Amygdala (tissue), 56 donors: Measurements from ENCODE around the gene ARHGAP29.

ENCODE experiments used
- DNase-seq, 56 donors: peaks; one replicate each; lab custom pipeline; 2025; lab: John Stamatoyannopoulos, UW

The ARHGAP29 gene

DNA sequence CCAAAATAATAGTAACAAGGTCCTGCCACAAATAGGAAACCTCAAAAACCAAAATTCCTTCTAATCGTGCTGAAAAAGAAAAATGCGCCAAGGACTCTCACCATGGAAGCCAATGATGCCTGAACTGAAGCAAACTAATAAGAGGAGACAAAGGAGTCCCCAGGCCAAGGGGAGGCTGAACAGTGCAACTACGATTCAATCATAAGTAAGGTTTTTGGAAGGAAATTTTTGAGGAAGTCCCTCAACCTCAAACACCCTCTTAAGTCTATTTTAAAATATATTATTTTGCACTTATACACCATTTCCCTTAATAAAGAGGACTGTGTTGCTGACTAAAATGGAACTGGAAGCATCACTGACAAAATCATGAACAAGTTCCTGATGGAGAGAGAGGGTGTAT is 1.7 kb upstream of the ARHGAP29 start:
- no peak for DNase-seq

DNA sequence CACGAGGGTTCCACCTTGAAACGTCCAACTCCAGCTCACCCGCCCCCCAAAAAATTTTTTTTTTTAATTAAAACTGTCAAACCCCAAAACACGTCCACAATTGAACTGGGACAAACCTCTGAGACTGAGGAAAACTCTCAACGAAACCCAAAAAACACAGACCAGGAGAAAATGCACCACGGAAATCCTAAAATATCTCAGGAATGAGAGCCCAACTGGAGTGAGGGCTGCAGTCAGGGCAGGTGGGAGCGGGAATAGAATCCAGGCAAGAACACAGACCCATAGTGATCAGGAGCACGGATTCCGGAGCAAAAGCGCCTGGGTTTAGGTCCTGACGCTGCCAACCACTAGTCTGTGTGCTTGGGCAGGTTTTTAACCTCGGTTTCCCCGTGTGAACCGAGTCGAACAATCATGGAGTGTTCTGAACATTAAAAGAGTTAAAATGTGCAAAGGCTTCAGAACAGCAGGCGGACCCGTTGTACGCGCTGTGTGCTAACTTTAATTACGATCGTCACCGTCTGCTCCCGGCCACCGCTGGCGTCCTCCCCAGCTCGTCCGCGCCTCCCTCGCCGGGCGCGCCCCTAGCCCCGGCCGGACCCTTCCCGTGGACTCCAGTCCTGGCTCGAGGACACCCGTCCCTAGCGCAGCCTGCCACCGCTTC is 624 bp downstream of the ARHGAP29 start:
- peak in 7 of 56 donors; percentile 3 to 27 (median 14) for DNase-seq

DNA sequence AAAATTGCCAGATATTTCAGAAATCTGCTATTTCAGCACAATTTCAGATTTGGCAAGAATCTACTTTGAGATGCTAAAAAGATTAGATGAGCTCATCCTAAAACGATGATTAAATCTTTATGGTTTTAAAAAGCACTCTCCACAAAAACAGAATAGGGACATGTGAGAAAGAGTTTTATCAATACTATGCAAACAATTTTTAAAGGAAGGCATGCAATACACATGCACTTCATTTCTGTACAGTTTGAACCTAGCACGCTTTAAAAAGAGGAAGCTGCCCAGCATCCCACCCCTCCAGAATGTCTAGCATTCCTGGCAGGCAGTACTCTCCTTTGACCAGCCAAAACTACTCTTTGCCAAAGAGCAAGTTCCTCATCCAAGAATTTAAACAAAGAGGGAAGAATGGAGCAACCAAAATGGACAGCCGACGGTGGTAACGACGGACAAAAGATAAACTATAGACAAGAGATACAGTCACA is 1.3 kb downstream of the ARHGAP29 start:
- peak in 2 of 56 donors; percentile 2 to 3 for DNase-seq

DNA sequence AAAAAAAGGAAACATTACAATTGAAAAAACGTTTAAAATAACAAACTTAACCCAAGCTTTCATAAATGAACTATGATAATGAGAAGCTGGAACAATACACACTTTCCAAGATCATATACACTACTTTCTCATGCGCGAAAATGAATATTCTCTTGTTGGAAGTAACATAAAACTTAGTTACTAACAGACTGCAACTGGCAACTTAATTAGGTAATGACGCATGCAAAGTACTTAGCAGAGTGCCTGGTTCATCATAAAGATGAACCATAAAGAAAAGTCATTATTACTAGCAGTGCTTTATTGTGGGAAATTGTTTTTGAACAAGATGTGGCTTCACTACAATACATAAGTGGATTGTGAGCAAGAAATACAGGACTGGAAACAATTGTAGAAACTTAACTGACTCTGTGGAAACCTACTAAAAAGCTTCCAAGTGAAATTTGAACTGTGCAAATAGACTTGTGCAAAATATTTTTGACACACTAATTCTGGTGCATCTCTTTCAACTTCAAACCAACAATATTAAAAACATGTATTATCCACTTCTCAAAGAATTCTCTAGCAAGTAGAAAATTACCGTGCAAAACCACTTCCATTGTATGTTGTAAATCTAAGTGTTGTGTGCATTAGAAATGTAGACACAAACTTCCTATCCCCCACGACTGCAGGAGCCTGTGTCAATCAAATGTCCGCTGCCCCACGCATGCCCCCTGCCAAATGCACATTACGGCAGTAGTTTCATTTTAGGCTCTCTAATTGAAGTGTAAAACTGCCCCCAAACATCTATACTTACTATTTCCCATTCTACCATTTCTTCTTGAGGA is 2.0 kb downstream of the ARHGAP29 start:
- DNase-seq, result no peak

DNA sequence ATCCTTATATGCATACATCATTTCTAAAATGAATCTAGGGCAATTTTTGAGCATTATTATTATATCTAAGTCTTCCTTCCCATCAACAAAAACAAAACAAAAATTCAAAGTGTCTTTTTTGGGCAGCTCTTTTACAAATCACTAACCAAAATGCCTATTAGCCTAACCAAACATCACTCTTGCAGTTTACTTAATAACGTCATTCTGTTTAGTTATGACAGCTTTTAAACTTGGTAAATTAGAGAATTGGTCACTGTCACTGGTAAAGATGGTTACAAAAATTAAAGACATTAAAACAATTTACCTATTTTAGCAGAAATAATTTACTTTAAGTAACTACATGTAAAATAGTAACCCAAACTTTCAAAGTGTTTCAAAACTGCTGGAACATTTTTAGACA is 2.8 kb downstream of the ARHGAP29 start:
- no peak for DNase-seq

DNA sequence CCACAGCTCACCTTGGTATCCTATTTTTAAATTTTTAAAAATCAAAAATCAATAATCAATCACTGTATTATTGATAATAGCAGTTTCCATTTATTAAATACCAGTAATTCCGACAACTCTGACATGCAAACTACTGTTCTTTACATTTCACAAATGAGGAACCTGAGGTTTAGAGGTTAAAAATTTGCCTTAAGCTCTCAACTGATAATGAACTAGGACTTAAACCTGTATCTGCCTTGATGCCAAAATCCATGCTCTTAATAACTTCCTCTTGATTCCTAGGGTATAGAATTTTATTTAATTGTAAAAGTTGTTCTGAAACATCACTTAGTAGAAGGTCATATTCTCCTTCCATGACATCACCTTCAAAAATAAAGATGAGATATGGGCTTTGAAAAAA is 5.6 kb downstream of the ARHGAP29 start:
- no peak for DNase-seq

DNA sequence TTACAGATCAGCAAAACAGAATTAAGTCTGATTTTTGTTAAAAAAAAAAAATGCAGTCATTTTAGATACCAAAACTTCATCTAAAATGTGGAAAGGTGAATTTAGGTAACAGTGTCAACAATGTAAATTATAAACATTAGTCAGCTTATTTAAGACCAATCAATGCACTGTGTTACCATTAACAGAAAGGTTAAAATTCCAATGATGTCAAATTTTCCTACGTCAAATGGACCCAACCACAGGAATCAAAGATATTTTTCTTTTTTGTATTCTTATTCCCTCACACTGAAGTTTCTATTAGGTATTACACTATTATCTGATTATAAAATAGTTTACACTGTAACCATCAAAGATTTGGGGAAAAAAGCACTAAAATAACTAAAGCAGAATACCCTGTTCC is 6.5 kb downstream of the ARHGAP29 start:
- no peak for DNase-seq

DNA sequence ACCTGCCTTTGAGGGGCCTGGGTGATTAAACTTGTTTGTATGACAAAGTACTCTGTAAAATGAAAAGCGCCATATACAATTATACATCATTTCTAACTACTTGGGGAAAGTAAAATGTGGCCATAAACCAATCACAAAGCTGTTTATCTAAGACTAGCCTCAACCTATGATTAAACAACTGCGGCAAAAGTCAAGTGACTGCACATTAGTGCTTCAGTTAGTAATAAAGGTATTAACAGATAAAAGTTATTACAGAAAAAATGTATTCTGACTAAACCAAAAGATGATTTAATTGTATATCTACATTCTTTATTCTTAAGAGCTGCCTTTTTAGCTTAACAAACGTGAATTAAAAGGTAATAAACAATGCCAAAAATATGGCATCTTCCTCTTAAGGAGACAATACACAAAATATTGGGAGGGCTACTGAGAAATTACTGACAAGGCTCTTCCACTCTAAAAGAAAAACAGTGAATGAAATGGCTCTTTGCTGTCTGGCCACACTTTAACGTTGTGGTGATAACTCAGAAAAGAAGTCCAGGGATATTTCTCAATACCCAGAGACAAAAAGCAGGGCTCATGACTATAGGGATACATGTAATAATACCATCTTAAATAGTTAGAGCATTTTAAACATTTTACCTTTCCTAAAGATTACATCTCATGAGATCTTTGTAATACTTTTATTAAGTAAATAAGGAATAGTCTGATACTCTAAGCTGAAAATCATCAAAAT is 8.6 kb downstream of the ARHGAP29 start:
- DNase-seq, result no peak

DNA sequence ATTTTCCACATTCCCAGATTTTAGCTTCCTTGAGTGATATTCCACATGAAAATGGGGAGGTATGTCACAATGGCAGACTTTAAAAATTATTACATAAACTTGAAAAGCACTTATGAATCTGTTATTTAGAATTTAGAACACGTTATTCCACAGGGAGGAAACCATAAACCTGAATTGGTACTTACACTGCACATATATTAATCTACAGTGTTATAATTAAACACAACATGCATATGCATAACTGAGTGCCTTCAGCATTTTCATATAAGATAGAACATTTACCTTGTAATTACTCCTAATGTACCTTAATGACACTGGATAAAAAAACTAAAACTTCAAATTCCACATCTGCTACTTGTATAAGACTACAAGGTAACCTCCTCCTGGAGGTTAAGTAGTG is 9.8 kb downstream of the ARHGAP29 start:
- no peak for DNase-seq

DNA sequence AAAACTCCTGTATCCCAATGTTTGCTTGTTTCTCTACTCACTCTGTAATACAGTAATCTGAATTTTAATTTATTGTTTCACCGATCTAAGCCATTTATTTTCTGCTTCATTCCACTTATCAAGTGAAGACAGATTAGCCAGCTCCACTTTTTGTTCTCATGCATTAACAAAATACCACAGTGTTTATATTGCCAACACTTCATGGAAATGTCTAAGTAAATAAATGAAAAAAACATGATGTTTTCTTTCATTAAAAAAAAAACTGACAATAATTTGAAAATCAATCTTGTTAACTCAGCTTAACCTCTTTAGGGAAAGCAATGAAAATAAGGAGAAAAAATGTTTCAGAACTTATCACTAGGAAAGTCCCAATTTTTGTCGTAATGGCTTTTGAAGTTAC is 11.5 kb downstream of the ARHGAP29 start:
- no peak for DNase-seq

DNA sequence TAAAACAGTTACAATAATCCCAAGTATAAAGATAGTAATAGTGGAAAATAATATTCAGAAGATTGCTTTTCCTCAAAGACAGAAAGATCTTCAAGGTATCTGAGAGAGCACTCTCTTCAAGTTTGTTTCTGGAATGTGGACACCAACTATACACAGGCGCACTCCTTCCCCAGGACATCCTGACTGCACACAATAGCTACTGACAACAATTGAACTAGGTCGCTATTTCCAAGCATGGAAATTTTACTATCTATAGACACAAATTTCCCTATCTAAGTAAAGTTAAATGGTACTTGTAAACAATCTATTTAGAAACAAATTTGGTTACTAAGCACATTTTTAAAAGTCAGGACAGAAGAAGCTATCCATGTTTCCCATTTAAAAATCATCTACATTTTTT is 19.1 kb downstream of the ARHGAP29 start:
- no peak for DNase-seq

DNA sequence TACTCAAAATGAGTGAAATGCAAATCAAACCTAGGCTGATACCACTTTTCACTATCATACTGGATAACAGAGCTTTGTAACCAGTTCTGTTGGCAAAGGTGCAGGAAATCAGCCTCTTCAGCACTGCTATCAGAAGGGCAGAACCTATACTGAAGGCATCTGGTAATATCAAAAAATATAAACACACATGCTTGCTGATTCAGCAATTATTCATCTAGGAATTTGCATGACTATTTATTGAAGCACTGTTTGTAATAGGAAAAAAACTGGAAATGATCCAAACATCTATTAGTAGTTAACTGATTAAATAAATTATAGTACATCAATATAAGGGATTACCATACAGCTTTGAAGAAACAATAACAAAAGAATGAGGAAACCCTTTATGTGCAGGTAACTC is 21.4 kb downstream of the ARHGAP29 start:
- no peak for DNase-seq

DNA sequence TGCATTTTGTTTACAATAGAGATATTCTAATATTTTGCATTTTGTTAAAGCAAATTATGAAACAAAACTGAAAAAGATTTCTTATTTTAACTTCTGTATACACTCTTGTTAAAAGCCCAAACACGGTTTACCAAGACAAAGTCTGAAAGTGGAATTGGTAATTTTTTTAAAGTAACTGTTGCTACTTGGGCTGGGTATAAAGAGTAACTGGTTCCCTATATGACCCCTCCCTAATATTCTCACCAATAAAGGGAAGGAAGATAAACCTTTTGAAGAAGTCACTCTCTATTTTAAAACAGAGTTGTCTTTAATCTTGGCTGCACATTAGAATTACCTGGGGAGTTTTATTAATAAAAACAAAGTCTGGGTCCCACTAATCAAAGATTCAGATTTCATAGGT is 27.4 kb downstream of the ARHGAP29 start:
- DNase-seq, result no peak

DNA sequence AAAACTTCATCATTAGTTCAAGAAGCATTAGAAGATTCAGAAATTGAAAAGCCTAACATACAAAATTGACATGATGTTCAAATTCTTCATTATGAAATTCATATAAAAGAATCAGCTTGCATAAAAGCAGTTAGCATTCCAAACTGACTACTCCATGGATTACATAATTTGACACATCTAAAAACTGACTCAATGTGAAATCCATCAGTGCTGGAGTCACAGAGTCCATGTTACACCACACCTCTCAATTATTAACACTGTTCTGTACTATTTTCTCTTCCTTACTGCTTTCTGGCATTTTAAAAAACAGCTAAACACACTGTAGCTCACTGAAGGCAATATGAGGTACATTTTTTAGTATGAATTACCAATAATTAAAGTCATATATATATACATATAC is 28.0 kb downstream of the ARHGAP29 start:
- no peak for DNase-seq

DNA sequence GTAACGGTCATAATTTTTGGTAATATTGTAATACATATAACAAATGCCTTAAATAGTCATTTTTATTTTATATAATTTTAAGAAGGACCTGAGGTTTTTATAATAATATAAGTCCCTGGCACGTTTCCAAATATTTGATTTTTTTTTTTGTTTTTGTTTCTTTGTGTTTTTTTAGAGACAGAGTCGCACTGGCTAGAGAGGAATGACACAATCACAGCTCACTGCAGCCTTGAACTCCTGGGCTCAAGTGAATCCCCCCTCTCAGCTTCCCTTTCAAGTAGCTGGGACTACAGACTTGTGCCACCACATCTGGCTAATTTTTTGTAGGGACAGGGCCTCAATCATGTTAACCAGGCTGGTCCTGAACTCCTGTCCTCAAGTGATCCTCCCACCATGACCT is 29.7 kb downstream of the ARHGAP29 start:
- DNase-seq, result no peak

DNA sequence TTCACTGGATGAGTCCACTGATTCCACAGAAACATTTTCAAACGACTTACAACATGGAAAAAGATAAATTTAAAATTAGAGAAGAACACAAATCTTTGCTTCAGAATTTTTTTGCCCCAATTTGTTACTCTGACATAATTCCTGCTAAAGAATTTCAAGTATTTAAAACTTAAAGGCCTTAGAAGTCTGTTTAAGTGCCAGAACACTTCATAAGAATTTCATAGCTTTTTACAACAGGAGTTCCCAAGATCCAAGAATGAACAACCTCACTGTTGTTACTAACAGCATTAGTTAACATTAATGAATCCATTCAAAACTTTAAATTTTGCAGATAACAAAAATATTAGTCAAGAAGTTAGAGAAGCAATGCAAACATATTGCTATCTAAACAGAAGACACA is 31.7 kb downstream of the ARHGAP29 start:
- no peak for DNase-seq

DNA sequence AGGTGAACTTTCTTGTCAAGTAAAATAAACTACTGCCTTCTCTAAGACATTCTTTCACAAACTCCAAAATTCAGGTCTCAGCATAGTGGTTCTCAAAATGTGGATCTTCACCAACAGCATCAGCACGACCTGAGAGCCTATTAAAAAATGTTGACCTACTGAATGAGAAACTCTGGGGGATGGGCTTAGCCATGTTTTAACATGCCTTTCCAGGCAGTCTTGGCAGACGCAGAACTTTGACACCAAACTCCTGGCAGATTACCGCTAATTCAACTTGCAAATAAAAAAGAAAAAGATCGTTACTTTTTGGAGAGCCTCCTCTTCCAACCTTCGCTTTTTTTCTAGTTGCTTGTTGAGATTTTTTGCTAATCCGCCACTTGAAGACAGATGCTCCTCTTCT is 35.1 kb downstream of the ARHGAP29 start:
- DNase-seq, result no peak

DNA sequence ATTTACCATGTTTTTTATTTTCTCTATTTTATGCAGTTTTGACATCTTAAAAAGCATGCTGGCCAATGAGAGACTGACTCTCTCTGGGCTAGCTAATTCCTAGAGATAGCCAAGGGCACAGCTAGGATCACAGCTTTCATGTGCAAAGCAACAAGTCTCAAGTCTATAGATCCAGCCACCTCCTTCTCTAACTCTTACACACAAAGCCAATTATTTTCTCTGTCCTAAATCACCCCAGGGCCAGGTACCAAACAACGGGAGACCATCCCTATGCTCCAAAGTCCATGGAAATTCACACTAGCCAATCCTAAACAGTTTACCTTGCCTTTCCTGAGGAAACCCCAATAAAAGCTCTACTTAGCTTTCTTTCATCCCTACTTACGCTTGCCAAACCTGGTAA is 38.0 kb downstream of the ARHGAP29 start:
- no peak for DNase-seq

DNA sequence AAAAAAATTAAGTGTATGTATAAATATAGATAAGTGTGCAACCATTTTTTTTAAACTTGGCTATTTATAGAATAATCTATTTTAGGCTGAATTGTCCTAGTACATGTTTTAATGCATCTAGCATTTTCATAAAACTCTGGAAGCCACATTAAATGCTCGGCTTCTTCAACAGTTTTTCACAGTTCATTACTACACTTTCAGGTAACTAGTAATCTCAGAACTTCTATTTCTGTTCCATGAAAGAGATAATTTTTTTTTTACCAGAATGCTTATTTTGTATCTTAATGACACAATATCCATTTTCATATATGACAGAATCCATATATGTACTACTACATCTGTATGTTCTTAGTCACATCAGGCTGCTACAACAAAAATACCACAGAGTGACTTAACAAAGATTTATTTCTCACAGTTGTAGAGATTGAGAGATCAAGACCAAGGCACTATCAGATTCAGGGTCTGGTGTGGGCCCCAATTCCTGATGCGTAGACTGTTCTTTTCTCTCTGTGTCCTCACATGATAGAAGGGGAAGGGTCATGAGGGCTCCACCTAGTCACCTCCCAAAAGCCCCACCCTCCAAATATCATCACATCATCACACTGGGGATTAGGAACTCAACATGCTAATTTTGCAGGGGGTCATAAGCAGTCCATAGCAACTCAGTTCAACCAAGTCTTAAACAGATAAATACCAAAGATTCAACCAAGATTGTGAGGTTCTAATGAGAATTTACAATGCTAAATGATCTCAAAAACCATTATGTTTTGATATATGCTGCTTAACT is 43.1 kb downstream of the ARHGAP29 start:
- no peak for DNase-seq

DNA sequence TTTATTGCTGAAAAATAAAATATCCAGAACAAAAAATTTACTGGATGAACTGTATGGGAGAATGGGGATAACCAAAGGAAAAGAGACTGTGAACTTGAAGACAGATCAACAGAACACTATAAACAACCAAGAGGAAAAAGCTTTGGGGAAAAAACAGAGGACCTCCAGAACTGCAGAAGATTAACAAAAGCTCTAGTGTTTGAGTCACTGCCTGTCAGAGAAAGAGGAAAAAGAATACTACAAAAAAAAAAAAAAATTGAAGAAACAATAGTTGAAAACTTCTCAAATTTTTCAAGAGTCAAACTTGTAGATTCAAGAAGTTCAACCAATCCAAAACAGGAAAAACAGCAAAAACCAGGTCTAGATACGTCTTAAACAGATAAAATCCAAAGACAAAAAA is 44.3 kb downstream of the ARHGAP29 start:
- DNase-seq, result no peak

DNA sequence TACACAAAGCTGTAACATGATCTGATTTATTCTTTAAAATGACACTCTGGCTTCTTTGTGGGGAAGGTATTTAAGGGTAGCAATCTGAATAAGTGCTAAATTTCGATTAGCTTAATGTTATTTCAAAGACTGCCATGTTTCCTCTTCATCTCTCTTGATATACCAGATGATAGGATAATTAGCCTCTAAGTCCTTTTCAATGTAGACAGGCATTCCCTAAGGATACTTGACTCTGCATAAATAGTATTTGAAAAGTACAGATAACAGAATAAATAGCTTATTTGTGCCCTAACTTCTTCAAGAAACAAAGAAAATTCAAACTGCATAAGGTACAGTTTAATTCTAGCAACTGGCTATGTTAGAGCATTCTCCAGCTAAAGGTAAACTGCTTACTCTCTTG is 46.2 kb downstream of the ARHGAP29 start:
- DNase-seq, result no peak
